ENCODE results near the gene LRFN2.

DNA sequence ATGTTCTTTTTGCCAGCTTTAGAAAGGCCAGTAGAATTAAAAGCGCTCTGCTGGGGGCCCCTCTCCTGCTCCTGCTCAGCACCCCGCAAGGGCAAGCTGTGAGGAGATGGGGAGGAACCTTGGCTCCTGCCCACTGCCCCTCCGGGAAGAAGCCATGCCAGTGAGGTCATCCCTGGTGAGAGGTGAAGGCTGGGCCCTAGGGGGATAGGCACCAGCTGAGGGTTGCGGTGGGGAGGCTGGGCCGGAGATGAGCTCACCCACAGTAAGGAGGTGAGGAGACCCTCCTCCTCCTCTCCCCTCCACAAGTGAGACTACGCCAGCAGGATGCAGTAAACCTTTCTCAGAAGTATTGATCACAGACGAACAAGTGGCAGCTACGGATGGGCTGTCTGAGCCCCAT lies 32.1 kb downstream of the LRFN2 start:
- TF ChIP-seq SUZ12 (IDR thresholded peaks at IDR 0.05) = no peak
- TF ChIP-seq FOXK2 (IDR thresholded peaks at IDR 0.05) = no peak
- TF ChIP-seq TARDBP (IDR thresholded peaks at IDR 0.05) = no peak
- no peak for TF ChIP-seq SP1 (IDR thresholded peaks at IDR 0.05)
- TF ChIP-seq HDGF (IDR thresholded peaks at IDR 0.05; ENCODE audit: borderline replicate concordance) = no peak
- no peak for TF ChIP-seq ARNT (IDR thresholded peaks at IDR 0.05)
- TF ChIP-seq FOXM1 (IDR thresholded peaks at IDR 0.05; ENCODE audit: borderline replicate concordance) = no peak
